Measurements from ENCODE around the gene ADPRHL1.

Gene ADPRHL1

DNA sequence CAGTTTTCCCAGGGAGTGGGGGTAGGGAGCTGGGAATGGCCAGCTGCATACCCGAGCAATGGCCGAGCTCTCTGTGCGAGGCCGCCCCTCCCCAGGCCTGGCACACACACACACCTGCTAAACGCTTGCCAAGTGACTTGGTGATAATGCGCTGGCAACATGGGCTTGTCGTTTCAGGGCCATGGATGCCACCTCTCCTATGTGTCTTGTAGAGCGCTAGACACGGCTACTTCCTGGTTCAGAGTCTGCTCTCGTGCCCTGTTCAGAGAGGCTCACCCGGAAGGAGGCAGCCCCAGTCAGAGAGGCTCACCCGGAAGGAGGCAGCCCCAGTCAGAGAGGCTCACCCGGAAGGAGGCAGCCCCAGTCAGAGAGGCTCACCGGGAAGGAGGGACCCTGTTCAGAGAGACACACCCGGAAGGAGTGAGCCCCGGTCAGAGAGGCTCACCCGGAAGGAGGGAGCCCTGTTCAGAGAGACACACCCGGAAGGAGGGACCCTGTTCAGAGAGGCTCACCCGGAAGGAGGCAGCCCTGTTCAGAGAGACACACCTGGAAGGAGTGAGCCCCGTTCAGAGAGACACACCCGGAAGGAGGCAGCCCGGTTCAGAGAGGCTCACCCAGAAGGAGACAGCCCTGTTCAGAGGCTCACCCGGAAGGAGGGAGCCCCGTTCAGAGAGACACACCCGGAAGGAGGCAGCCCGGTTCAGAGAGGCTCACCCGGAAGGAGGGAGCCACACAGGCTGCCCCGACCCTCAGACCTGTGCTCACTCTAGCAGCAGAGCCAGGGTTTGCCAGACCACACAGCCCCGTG, 4.2 kb downstream of the ADPRHL1 start:
- H3K4me1 ChIP-seq (ENCODE audit: control insufficient read depth in 1 of 2, insufficient read depth in 1 of 2, low read depth in 1 of 2, low read length in 1 of 2) = no peaks in the 10 kb centered on the region
- peaks cover 22% of the 10 kb centered on the region for H3K36me3 ChIP-seq
- no peak overlapping the region for H3K4me3 ChIP-seq (ENCODE audit: low read depth in 1 of 2, low read length in 1 of 2)
- TF ChIP-seq, protein P1, sequence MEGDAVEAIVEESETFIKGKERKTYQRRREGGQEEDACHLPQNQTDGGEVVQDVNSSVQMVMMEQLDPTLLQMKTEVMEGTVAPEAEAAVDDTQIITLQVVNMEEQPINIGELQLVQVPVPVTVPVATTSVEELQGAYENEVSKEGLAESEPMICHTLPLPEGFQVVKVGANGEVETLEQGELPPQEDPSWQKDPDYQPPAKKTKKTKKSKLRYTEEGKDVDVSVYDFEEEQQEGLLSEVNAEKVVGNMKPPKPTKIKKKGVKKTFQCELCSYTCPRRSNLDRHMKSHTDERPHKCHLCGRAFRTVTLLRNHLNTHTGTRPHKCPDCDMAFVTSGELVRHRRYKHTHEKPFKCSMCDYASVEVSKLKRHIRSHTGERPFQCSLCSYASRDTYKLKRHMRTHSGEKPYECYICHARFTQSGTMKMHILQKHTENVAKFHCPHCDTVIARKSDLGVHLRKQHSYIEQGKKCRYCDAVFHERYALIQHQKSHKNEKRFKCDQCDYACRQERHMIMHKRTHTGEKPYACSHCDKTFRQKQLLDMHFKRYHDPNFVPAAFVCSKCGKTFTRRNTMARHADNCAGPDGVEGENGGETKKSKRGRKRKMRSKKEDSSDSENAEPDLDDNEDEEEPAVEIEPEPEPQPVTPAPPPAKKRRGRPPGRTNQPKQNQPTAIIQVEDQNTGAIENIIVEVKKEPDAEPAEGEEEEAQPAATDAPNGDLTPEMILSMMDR (IDR thresholded peaks at IDR 0.05) = no peak
- no peaks in the 10 kb centered on the region for H3K27me3 ChIP-seq
- H3K27ac ChIP-seq = no peak overlapping the region
- H3K9me3 ChIP-seq = no peaks in the 10 kb centered on the region

DNA sequence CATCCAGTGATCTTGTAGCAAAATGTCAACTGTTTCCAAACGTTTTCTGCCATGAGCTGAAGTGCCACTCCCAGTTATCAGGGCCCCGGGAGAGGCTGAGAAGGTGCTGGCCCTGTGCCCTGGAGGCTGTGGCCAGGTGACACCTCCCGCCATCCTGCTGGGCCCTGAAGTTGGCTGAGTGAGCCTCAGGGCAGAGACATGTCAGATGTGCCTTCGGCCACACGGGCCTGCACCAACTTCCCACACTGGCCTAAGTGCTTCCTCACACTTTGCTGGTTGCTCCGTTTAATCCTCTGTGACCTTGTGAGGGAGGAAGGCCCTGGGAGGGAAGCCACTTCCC, 4.8 kb downstream of the ADPRHL1 start:
- H3K4me3 ChIP-seq (ENCODE audit: low read depth in 1 of 2, low read length in 1 of 2) = no peak overlapping the region
- no peaks in the 10 kb centered on the region for H3K9me3 ChIP-seq
- H3K27me3 ChIP-seq = no peaks in the 10 kb centered on the region
- no peaks in the 10 kb centered on the region for H3K4me1 ChIP-seq (ENCODE audit: control insufficient read depth in 1 of 2, insufficient read depth in 1 of 2, low read depth in 1 of 2, low read length in 1 of 2)
- TF ChIP-seq, protein P1 (IDR thresholded peaks at IDR 0.05) = no peak
- no peak overlapping the region for H3K27ac ChIP-seq
- peaks cover 18% of the 10 kb centered on the region for H3K36me3 ChIP-seq

GRCh38 chr13:113447596-113447995, 5.7 kb downstream of the ADPRHL1 start:
- Histone ChIP-seq H3K27ac (no peak overlapping the region), H3K4me3 (ENCODE audit: low read depth in 1 of 2, low read length in 1 of 2) (no peak overlapping the region), H3K27me3 (no peaks in the 10 kb centered on the region), H3K36me3 (peaks cover 9% of the 10 kb centered on the region), H3K9me3 (no peaks in the 10 kb centered on the region), H3K4me1 (ENCODE audit: control insufficient read depth in 1 of 2, insufficient read depth in 1 of 2, low read depth in 1 of 2, low read length in 1 of 2) (no peaks in the 10 kb centered on the region)
- TF ChIP-seq, protein P1 (IDR thresholded peaks at IDR 0.05) = no peak

- no peak overlapping the region for H3K27ac ChIP-seq
- H3K36me3 ChIP-seq = no peaks in the 10 kb centered on the region
- H3K4me3 ChIP-seq (ENCODE audit: low read depth in 1 of 2, low read length in 1 of 2) = no peak overlapping the region
- H3K9me3 ChIP-seq = no peaks in the 10 kb centered on the region
- H3K4me1 ChIP-seq (ENCODE audit: control insufficient read depth in 1 of 2, insufficient read depth in 1 of 2, low read depth in 1 of 2, low read length in 1 of 2) = no peaks in the 10 kb centered on the region
- TF ChIP-seq, protein P1 (IDR thresholded peaks at IDR 0.05) = no peak
- H3K27me3 ChIP-seq = no peaks in the 10 kb centered on the region
Observed at GRCh38 chr13:113446488-113446854, 6.8 kb downstream of the ADPRHL1 start.

DNA sequence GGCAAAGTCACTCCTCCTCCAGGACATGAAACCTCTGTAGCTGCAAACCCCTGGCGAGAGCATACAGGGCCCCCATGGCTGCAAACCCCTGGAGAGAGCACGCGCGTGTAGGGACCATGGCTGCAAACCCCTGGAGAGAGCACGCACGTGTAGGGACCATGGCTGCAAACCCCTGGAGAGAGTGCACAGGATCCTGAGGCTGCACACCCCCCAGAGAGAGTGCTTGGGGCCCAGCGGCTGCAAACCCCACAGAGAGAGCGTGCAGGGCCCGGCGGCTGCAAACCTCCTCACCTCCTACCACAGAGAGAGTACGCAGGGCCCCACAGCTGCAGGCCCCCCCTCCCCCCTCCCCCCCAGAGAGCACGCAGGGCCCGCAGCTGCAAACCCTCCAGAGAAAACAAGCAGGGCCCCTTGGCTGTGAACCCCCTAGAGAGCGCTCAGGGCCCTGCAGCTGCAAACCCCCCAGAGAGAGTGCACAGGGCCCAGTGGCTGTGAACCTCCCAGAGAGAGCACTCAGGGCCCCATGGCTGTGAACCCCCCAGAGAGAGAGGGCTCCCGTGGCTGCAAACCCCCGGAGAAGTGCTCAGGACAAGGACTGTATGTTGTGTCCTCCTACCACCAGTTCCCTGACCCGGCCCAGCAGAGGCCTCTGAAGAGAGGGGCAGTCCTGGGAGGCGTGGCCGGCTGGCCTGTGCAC, 7.3 kb downstream of the ADPRHL1 start:
- Histone ChIP-seq H3K4me1 (ENCODE audit: control insufficient read depth in 1 of 2, insufficient read depth in 1 of 2, low read depth in 1 of 2, low read length in 1 of 2) (no peaks in the 10 kb centered on the region), H3K27me3 (no peaks in the 10 kb centered on the region), H3K36me3 (no peaks in the 10 kb centered on the region), H3K9me3 (no peaks in the 10 kb centered on the region), H3K4me3 (ENCODE audit: low read depth in 1 of 2, low read length in 1 of 2) (no peak overlapping the region), H3K27ac (no peak overlapping the region)
- TF ChIP-seq, protein P1 (IDR thresholded peaks at IDR 0.05) = no peak

Measured in neutrophil (primary cell).